Fibroblast of villous mesenchyme (primary cell): ENCODE data around the gene EPX. TPM values are rescaled to one million over a fixed set of nuclear protein-coding genes. Genes with fewer than 3 reads are reported as not detected.

Experiments
- DNase-seq: peaks from one replicate; pipeline ENCODE4 v3.0.0-alpha.2; 2010; ENCODE audit warnings: low read depth
- H3K4me3 ChIP-seq: 2 replicates; pipeline ENCODE4 v1.5.1; 2011; ENCODE audit warnings: low read depth, mild to moderate bottlenecking, low read length
- CTCF ChIP-seq: IDR thresholded peaks from 2 replicates; pipeline ENCODE4 v1.5.1; 2012; ENCODE audit warnings: low read depth, mild to moderate bottlenecking, low read length; ENCODE audit not compliant: insufficient read depth
- total RNA-seq: library from RNA; depleted of rRNA; stranded (reverse); fragments of >200 nt; gene quantifications from 2 replicates; pipeline ENCODE4 v1.2.3, GENCODE V29; 2012

Gene EPX
- total RNA-seq, 1 donor = not detected

- no peak for TF ChIP-seq CTCF
- DNase-seq = no peak
- H3K4me3 ChIP-seq = no peak overlapping the region
These were observed 21.9 kb upstream of the EPX start for GRCh38 chr17:58170622-58171021.

GRCh38 chr17:58172369-58173071, 20.0 kb upstream of the EPX start:
- no peak overlapping the region for H3K4me3 ChIP-seq
- DNase-seq = peak; percentile 17
- peak; percentile 48 for TF ChIP-seq CTCF

GRCh38 chr17:58174871-58175270, 17.7 kb upstream of the EPX start:
- no peak for DNase-seq
- no peak for TF ChIP-seq CTCF
- H3K4me3 ChIP-seq = no peak overlapping the region

- peak; percentile 12 for DNase-seq
- no peak overlapping the region for H3K4me3 ChIP-seq
- no peak for TF ChIP-seq CTCF
These were observed 16.3 kb upstream of the EPX start for GRCh38 chr17:58176200-58176599.

GRCh38 chr17:58181796-58182195, 10.7 kb upstream of the EPX start:
- no peak for TF ChIP-seq CTCF
- DNase-seq = no peak
- H3K4me3 ChIP-seq = no peak overlapping the region

- DNase-seq = no peak
- no peak overlapping the region for H3K4me3 ChIP-seq
- no peak for TF ChIP-seq CTCF
These were observed 9.0 kb upstream of the EPX start for GRCh38 chr17:58183514-58183913.
